Neural progenitor cell (in vitro differentiated cells): ENCODE data around the gene ATPAF2. TPM values are rescaled to one million over a fixed set of nuclear protein-coding genes. Genes with fewer than 3 reads are reported as not detected.

ENCODE experiments used
- DNase-seq: peaks from one replicate; pipeline ENCODE4 v3.0.0-alpha.2; 2016; ENCODE audit warnings: low spot score
- H2AFZ ChIP-seq: fragments of 200-600 bp; sonication (generic); replicated peaks from 2 replicates; pipeline ENCODE4 v1.6.1; 2016; ENCODE audit warnings: antibody characterized with exemption
- H3F3A ChIP-seq: fragments of 200-600 bp; sonication (generic); 2 replicates; pipeline ENCODE4 v1.6.1; 2016; ENCODE audit warnings: antibody characterized with exemption, low read depth
- H3K27ac ChIP-seq: fragments of 200-600 bp; sonication (generic); 2 replicates; pipeline ENCODE4 v1.5.1; 2016; ENCODE audit warnings: mild to moderate bottlenecking
- H3K27me3 ChIP-seq: fragments of 200-600 bp; sonication (generic); 2 replicates; pipeline ENCODE4 v1.6.1; 2016; ENCODE audit warnings: mild to moderate bottlenecking, moderate library complexity
- H3K36me3 ChIP-seq: fragments of 200-600 bp; sonication (generic); 2 replicates; pipeline ENCODE4 v1.5.1; 2016
- H3K4me1 ChIP-seq: fragments of 200-600 bp; sonication (generic); 2 replicates; pipeline ENCODE4 v1.6.1; 2016; ENCODE audit warnings: mixed run types
- H3K4me2 ChIP-seq: fragments of 200-600 bp; sonication (generic); 2 replicates; pipeline ENCODE4 v1.6.1; 2016
- H3K4me3 ChIP-seq: fragments of 200-600 bp; sonication (generic); 2 replicates; pipeline ENCODE4 v1.5.1; 2016
- H3K79me2 ChIP-seq: fragments of 200-600 bp; sonication (generic); 2 replicates; pipeline ENCODE4 v1.6.1; 2016; ENCODE audit warnings: low read depth
- H3K9ac ChIP-seq: fragments of 200-600 bp; sonication (generic); 2 replicates; pipeline ENCODE4 v1.6.1; 2016
- H3K9me3 ChIP-seq: fragments of 200-600 bp; sonication (generic); 2 replicates; pipeline ENCODE4 v1.5.1; 2016; ENCODE audit warnings: low read depth
- H4K20me1 ChIP-seq: fragments of 200-600 bp; sonication (generic); 2 replicates; pipeline ENCODE4 v1.6.1; 2016; ENCODE audit warnings: low read depth
- H3K27ac Mint-ChIP-seq: 3 replicates; pipeline ENCODE4 v1.8.0; 2021; ENCODE audit warnings: mixed read lengths
- H3K27me3 Mint-ChIP-seq: 2 replicates; pipeline ENCODE4 v1.8.0; 2022; ENCODE audit warnings: low read depth, mild to moderate bottlenecking, inconsistent platforms, moderate library complexity, mixed read lengths; ENCODE audit not compliant: insufficient read depth
- H3K36me3 Mint-ChIP-seq: 3 replicates; pipeline ENCODE4 v1.8.0; 2021; ENCODE audit warnings: mixed read lengths
- H3K4me1 Mint-ChIP-seq: 3 replicates; pipeline ENCODE4 v1.8.0; 2021; ENCODE audit warnings: mixed read lengths
- H3K4me3 Mint-ChIP-seq: 3 replicates; pipeline ENCODE4 v1.8.0; 2021; ENCODE audit warnings: mild to moderate bottlenecking, moderate library complexity, mixed read lengths
- H3K9me3 Mint-ChIP-seq: 3 replicates; pipeline ENCODE4 v1.8.0; 2020; ENCODE audit warnings: mixed read lengths
- EZH2 ChIP-seq: fragments of 200-600 bp; sonication (generic); IDR thresholded peaks from 2 replicates; pipeline ENCODE4 v1.6.1; 2017; ENCODE audit warnings: antibody characterized with exemption, mild to moderate bottlenecking, moderate library complexity
- EZH2phosphoT487 ChIP-seq: fragments of 200-600 bp; sonication (generic); IDR thresholded peaks from 2 replicates; pipeline ENCODE4 v1.6.1; 2017; ENCODE audit warnings: antibody characterized with exemption
- total RNA-seq: library from RNA; depleted of rRNA; stranded (reverse); fragments of >200 nt; gene quantifications from 2 replicates; pipeline ENCODE4 v1.2.3, GENCODE V29; 2015; ENCODE audit warnings: low replicate concordance
- TF ChIP-seq, protein P1 (sequence below): fragments of 200-600 bp; sonication (generic); IDR thresholded peaks from 2 replicates; pipeline ENCODE4 v1.5.1; 2017; ENCODE audit warnings: antibody characterized with exemption, mild to moderate bottlenecking

The ATPAF2 gene
- total RNA-seq, 1 donor from 2014 or later = 9.6 TPM

DNA sequence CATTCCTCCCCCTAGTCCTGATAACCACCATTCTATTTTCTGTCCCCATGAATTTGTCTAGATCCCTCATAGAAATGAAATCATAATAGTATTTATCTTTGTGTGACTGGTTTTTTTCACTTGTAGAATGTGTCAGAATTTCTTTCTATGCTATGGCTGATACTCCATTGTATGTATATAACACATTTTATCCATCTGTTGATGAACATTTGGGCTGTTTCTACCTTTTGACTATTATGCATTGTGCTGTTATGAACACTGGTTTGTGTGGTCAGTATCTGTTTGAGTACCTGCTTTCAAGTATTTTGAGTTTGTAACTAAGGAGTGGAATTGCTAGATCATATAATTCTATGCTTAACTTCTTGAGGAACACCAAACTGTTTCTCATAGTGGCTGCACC, 32.8 kb upstream of the ATPAF2 start:
- no peaks in the 10 kb centered on the region for H3K36me3 ChIP-seq
- H3K4me1 ChIP-seq = no peaks in the 10 kb centered on the region
- DNase-seq = no peak
- Mint-ChIP-seq H3K36me3 (no peaks in the 10 kb centered on the region), H3K4me1 (peaks cover 19% of the 10 kb centered on the region), H3K27me3 (peaks cover 4% of the 10 kb centered on the region), H3K9me3 (no peaks in the 10 kb centered on the region), H3K4me3 (no peak overlapping the region), H3K27ac (peak overlapping the region; percentile 90)
- H3K4me3 ChIP-seq = no peak overlapping the region
- no peak overlapping the region for H3K27ac ChIP-seq
- no peaks in the 10 kb centered on the region for H3K79me2 ChIP-seq
- no peak overlapping the region for H3K4me2 ChIP-seq
- peaks cover 11% of the 10 kb centered on the region for H3F3A ChIP-seq
- no peak overlapping the region for H2AFZ ChIP-seq
- no peaks in the 10 kb centered on the region for H4K20me1 ChIP-seq
- no peaks in the 10 kb centered on the region for H3K27me3 ChIP-seq
- no peak for TF ChIP-seq EZH2phosphoT487
- TF ChIP-seq, protein P1, sequence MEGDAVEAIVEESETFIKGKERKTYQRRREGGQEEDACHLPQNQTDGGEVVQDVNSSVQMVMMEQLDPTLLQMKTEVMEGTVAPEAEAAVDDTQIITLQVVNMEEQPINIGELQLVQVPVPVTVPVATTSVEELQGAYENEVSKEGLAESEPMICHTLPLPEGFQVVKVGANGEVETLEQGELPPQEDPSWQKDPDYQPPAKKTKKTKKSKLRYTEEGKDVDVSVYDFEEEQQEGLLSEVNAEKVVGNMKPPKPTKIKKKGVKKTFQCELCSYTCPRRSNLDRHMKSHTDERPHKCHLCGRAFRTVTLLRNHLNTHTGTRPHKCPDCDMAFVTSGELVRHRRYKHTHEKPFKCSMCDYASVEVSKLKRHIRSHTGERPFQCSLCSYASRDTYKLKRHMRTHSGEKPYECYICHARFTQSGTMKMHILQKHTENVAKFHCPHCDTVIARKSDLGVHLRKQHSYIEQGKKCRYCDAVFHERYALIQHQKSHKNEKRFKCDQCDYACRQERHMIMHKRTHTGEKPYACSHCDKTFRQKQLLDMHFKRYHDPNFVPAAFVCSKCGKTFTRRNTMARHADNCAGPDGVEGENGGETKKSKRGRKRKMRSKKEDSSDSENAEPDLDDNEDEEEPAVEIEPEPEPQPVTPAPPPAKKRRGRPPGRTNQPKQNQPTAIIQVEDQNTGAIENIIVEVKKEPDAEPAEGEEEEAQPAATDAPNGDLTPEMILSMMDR = no peak
- no peak for TF ChIP-seq EZH2
- H3K9ac ChIP-seq = no peak overlapping the region
- H3K9me3 ChIP-seq = no peaks in the 10 kb centered on the region

DNA sequence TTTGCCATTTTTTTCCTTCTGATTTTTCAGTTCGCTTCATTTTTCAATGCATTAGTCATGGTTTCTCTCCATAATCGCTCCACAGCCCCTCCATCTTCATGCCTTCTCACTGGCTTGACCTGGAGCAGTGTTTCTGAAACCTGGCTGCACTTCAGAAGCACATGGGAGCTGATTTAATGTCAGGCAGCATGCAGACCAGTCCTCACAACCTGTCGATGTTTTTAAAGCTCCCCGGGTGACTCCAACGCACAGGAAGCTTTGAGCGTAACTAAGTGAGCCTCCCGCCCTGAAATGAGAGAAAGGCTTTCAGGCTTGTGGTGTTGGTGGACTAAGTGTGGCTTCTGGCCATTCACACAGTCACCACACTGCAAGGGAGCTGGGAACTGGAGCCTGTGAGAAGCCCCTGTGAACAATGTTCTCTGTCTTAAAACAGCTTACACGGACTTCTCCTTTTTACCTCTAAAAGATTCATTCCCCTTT, 31.9 kb upstream of the ATPAF2 start:
- TF ChIP-seq EZH2 (no peak), EZH2phosphoT487 (no peak)
- TF ChIP-seq, protein P1 = no peak
- Histone ChIP-seq H3K27me3 (no peaks in the 10 kb centered on the region), H3K9me3 (no peaks in the 10 kb centered on the region), H2AFZ (peak overlapping the region; percentile 61), H3K79me2 (no peaks in the 10 kb centered on the region), H3K36me3 (no peaks in the 10 kb centered on the region), H4K20me1 (no peaks in the 10 kb centered on the region), H3K9ac (no peak overlapping the region), H3K4me3 (no peak overlapping the region), H3K27ac (no peak overlapping the region), H3K4me2 (no peak overlapping the region), H3K4me1 (no peaks in the 10 kb centered on the region), H3F3A (peaks cover 11% of the 10 kb centered on the region)
- peak; percentile 49 for DNase-seq
- H3K9me3 Mint-ChIP-seq = no peaks in the 10 kb centered on the region
- H3K27ac Mint-ChIP-seq = peak overlapping the region; percentile 90
- peaks cover 4% of the 10 kb centered on the region for H3K27me3 Mint-ChIP-seq
- no peaks in the 10 kb centered on the region for H3K36me3 Mint-ChIP-seq
- peaks cover 19% of the 10 kb centered on the region for H3K4me1 Mint-ChIP-seq
- H3K4me3 Mint-ChIP-seq = peak overlapping the region; percentile 5

DNA sequence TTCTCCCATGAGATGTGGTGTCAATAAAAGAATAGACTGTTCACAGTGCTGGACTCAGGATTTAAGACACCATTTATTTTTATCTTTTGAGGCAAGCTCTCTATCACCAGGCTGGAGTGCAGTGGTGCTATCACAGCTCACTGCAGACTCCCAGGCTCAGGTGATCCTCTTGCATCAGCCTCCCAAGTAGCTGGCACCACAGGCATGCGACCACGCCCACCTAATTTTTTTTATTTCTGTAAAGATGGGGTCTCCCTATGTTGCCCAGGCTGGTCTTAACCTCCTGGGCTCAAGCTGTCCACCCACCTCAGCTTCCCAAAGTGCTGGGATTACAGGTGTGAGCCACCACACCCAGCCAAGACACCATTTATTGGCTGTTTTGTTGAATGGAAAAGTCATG, 30.1 kb upstream of the ATPAF2 start:
- no peak overlapping the region for H3K27ac ChIP-seq
- peaks cover 11% of the 10 kb centered on the region for H3F3A ChIP-seq
- no peaks in the 10 kb centered on the region for H4K20me1 ChIP-seq
- H3K27me3 ChIP-seq = no peaks in the 10 kb centered on the region
- H3K9me3 ChIP-seq = no peaks in the 10 kb centered on the region
- H3K36me3 Mint-ChIP-seq = peaks cover 7% of the 10 kb centered on the region
- no peak overlapping the region for H3K4me3 Mint-ChIP-seq
- no peak overlapping the region for H3K4me3 ChIP-seq
- H3K9me3 Mint-ChIP-seq = no peaks in the 10 kb centered on the region
- H2AFZ ChIP-seq = no peak overlapping the region
- no peaks in the 10 kb centered on the region for H3K36me3 ChIP-seq
- no peak for DNase-seq
- no peaks in the 10 kb centered on the region for H3K4me1 ChIP-seq
- peaks cover 2% of the 10 kb centered on the region for H3K27me3 Mint-ChIP-seq
- H3K4me1 Mint-ChIP-seq = peaks cover 19% of the 10 kb centered on the region
- H3K4me2 ChIP-seq = no peak overlapping the region
- H3K79me2 ChIP-seq = no peaks in the 10 kb centered on the region
- no peak overlapping the region for H3K9ac ChIP-seq
- TF ChIP-seq EZH2phosphoT487 = no peak
- TF ChIP-seq EZH2 = no peak
- TF ChIP-seq, protein P1 = no peak
- H3K27ac Mint-ChIP-seq = no peak overlapping the region
